ENCODE data around the gene DYSF.

DYSF gene

GRCh38 chr2:71419976-71420375 lies 33.4 kb upstream of the DYSF start:
- CTCF ChIA-PET: no interaction called here
- TF ChIP-seq REPIN1 (tag by site-specific recombination; IDR thresholded peaks at IDR 0.05; ENCODE audit: low read depth) (no peak), ZSCAN23 (tag by site-specific recombination; IDR thresholded peaks at IDR 0.05) (no peak), ZNF423 (tag by site-specific recombination; IDR thresholded peaks at IDR 0.05) (no peak)

DNA sequence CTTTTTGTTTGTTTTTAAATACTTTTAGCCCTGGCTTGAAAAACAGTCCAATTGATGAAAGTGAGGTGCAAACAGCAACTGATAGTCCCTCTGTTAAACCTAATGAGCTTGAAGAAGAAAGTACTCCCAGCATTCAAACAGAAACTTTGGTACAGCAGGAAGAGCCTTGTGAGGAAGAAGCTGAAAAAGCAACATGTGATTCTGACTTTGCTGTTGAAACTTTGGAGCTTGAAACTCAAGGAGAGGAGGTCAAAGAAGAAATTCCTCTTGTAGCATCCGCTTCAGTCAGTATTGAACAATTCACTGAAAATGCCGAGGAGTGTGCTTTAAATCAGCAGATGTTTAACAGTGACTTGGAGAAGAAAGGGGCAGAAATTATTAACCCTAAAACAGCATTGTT lies 30.6 kb upstream of the DYSF start:
- no peaks in the 10 kb centered on the region for H3K9me3 ChIP-seq (ENCODE audit: control insufficient read depth, insufficient read depth, low read depth, low read length)
- no peak overlapping the region for H3K27ac ChIP-seq (ENCODE audit: extremely low read depth, low read depth, low read length)
- ChIA-PET POLR2A (no interaction called here), CTCF (no interaction called here)
- H3K4me1 ChIP-seq (ENCODE audit: control insufficient read depth, insufficient read depth, low read length): peaks cover 14% of the 10 kb centered on the region
- TF ChIP-seq SETDB1 (IDR thresholded peaks at IDR 0.05; ENCODE audit: insufficient read length, low read length) (no peak), ZNF518A (tag by site-specific recombination; conservative IDR thresholded peaks at IDR 0.05; ENCODE audit: low read depth) (no peak), MZF1 (tag by site-specific recombination; IDR thresholded peaks at IDR 0.05; ENCODE audit: borderline replicate concordance) (no peak), ZNF629 (tag by site-specific recombination; IDR thresholded peaks at IDR 0.05) (no peak), ZNF175 (tag by site-specific recombination; IDR thresholded peaks at IDR 0.05) (no peak), ZNF174 (tag by site-specific recombination; IDR thresholded peaks at IDR 0.05) (no peak), ZNF155 (tag by site-specific recombination; IDR thresholded peaks at IDR 0.05) (no peak), ZNF529 (tag by site-specific recombination; IDR thresholded peaks at IDR 0.05; ENCODE audit: insufficient replicate concordance) (no peak), ZNF623 (tag by site-specific recombination; IDR thresholded peaks at IDR 0.05) (no peak), ZNF10 (tag by site-specific recombination; IDR thresholded peaks at IDR 0.05) (no peak), ZNF138 (tag by site-specific recombination; IDR thresholded peaks at IDR 0.05; ENCODE audit: borderline replicate concordance) (no peak), ZNF776 (tag by site-specific recombination; IDR thresholded peaks at IDR 0.05; ENCODE audit: borderline replicate concordance) (no peak), ZBTB8A (tag by site-specific recombination; IDR thresholded peaks at IDR 0.05) (no peak)
- H3K36me3 ChIP-seq (ENCODE audit: control insufficient read depth in 2 of 2, insufficient read depth in 1 of 2, low read length in 2 of 2): peaks cover 48 to 57% of the 10 kb centered on the region in 2 experiments
- H3K4me3 ChIP-seq (ENCODE audit: low read depth, low read length): no peak overlapping the region

More at GRCh38 chr2:71419976-71420375, 33.4 kb upstream of the DYSF start:
- H3K36me3 ChIP-seq (ENCODE audit: control insufficient read depth in 2 of 2, insufficient read depth in 1 of 2, low read length in 2 of 2): peaks cover 27 to 32% of the 10 kb centered on the region in 2 experiments
- H3K4me3 ChIP-seq (ENCODE audit: low read depth, low read length): no peak overlapping the region
- H3K9me3 ChIP-seq (ENCODE audit: control insufficient read depth, insufficient read depth, low read depth, low read length): no peaks in the 10 kb centered on the region
- peaks cover 16% of the 10 kb centered on the region for H3K4me1 ChIP-seq (ENCODE audit: control insufficient read depth, insufficient read depth, low read length)
- POLR2A ChIA-PET: no interaction called here
- H3K27ac ChIP-seq (ENCODE audit: extremely low read depth, low read depth, low read length): no peak overlapping the region

GRCh38 chr2:71423817-71424420 lies 29.4 kb upstream of the DYSF start:
- ChIA-PET POLR2A (no interaction called here), CTCF (interaction anchor here (0.7 to 1.6 kb wide), 2 partner anchors 87 to 1180 kb away, joined by 4 to 6 read pairs; no protein-coding TSS in a partner anchor)
- Histone ChIP-seq H3K9me3 (ENCODE audit: control insufficient read depth, insufficient read depth, low read depth, low read length) (no peaks in the 10 kb centered on the region), H3K4me3 (ENCODE audit: low read depth, low read length) (no peak overlapping the region), H3K36me3 (ENCODE audit: control insufficient read depth in 2 of 2, insufficient read depth in 1 of 2, low read length in 2 of 2) (peaks cover 57 to 61% of the 10 kb centered on the region in 2 experiments), H3K27ac (ENCODE audit: extremely low read depth, low read depth, low read length) (no peak overlapping the region), H3K4me1 (ENCODE audit: control insufficient read depth, insufficient read depth, low read length) (peaks cover 5% of the 10 kb centered on the region)
- TF ChIP-seq HIC1 (tag by site-specific recombination; IDR thresholded peaks at IDR 0.05) (no peak), OVOL3 (tag by site-specific recombination; IDR thresholded peaks at IDR 0.05) (no peak), ZNF37A (tag by site-specific recombination; IDR thresholded peaks at IDR 0.05) (no peak), ZNF530 (tag by site-specific recombination; IDR thresholded peaks at IDR 0.05; ENCODE audit: low read depth) (no peak), ZNF610 (tag by site-specific recombination; IDR thresholded peaks at IDR 0.05; ENCODE audit: borderline replicate concordance) (no peak), ZNF596 (tag by site-specific recombination; IDR thresholded peaks at IDR 0.05) (no peak), ZNF704 (tag by site-specific recombination; IDR thresholded peaks at IDR 0.05) (no peak), ZNF223 (tag by site-specific recombination; IDR thresholded peaks at IDR 0.05) (no peak), ZNF350 (tag by site-specific recombination; IDR thresholded peaks at IDR 0.05) (no peak)

Measured in HEK293 (cell line).